ENCODE measurements around the gene ZNF593.

ZNF593 gene

GRCh38 chr1:26210147-26210870 is 40.6 kb downstream of the ZNF593 start:
- no peak for DNase-seq (ENCODE audit: low read depth)

- DNase-seq (ENCODE audit: low read depth), result no peak
Measured at GRCh38 chr1:26212726-26213125, 43.0 kb downstream of the ZNF593 start.

DNA sequence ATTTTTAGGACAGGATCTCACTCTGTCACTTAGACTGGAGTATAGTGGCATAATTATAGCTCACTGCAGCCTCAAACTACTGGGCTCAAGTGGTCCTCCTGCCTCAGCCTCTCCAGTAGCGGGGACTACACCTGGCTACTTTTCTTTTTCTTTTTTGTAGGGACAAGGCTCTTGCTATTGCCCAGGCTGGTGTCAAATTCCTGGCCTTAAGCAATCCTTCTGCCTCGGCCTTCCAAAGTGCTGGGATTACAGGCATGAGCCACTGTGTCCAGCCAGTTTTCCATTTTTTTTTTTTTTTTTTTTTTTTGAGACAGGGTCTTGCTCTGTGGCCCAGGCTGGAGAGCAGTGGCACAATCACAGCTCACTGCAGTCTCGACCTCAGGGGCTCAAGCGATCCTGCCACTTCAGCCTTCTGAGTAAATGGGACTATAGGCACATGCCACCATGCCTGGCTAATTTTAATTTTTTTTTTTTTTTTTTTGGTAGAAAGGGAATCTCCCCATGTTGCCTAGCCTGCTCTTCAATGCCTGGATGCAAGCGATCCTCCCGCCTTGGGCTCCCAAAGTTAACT is 43.7 kb downstream of the ZNF593 start:
- no peak for DNase-seq (ENCODE audit: low read depth)

- DNase-seq (ENCODE audit: low read depth), result no peak
Measured at GRCh38 chr1:26215246-26215645, 45.5 kb downstream of the ZNF593 start.

DNA sequence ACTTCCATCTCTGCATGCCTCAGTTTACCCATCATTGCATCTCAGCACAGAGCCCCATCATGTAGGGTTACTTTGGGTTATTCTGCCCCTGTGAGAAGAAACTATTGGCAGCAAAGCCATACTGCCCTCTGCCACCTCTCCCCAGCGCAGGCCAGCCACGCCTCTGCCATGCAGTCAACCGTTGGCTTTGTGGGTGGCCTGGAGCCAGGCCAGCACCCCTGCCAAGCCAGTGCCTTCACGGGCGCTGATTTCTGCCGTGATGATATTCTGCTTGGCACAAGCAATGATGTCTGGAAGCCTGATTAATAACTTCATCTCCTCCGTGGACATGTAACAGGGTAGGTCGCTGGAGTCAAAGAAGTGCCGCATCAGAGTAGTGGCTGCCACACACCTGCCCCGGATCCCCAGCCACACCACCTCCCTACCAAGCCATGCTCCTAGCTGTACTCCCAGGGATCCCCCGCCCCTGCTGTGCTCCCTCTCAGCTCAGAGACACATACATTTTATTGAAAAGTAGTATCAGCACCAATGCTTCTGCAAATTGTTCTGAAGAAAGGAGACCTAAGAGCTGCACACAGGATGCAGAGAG is 49.3 kb downstream of the ZNF593 start:
- no peak for DNase-seq (ENCODE audit: low read depth)
